ENCODE results near the gene UGT1A7. TPM values are rescaled to one million over a fixed set of nuclear protein-coding genes. Genes with fewer than 3 reads are reported as not detected.

The UGT1A7 gene
- total RNA-seq, 1 donor from 2014 or later, result 0.19 TPM

DNA sequence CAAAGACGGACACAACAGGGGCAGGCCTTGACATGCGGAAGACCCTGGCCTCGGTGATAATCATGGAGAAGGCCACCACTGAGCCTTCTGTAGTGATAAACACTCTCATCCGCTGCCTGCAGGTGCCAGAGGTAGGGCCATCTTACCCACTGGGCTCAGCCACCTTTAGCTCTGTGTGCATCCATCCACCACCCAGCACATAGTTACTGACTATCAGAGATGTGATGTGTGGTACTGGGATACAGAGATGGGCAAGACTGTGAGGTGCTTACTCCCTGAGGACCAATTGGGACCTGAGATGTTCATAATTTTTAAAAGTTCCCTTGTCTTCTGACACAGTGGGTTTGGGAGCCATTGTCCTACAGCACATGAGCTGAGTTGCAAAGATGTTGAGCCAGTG is 98.0 kb downstream of the UGT1A7 start:
- Mint-ChIP-seq H3K27ac (no peak overlapping the region), H3K36me3 (no peaks in the 10 kb centered on the region), H3K27me3 (peaks cover 29% of the 10 kb centered on the region), H3K9me3 (peaks cover 3% of the 10 kb centered on the region), H3K4me3 (no peak overlapping the region), H3K4me1 (ENCODE audit: unreplicated experiment) (no peaks in the 10 kb centered on the region)
- no peak for DNase-seq (ENCODE audit: extremely low spot score, unreplicated experiment)
- TF ChIP-seq, protein P1, sequence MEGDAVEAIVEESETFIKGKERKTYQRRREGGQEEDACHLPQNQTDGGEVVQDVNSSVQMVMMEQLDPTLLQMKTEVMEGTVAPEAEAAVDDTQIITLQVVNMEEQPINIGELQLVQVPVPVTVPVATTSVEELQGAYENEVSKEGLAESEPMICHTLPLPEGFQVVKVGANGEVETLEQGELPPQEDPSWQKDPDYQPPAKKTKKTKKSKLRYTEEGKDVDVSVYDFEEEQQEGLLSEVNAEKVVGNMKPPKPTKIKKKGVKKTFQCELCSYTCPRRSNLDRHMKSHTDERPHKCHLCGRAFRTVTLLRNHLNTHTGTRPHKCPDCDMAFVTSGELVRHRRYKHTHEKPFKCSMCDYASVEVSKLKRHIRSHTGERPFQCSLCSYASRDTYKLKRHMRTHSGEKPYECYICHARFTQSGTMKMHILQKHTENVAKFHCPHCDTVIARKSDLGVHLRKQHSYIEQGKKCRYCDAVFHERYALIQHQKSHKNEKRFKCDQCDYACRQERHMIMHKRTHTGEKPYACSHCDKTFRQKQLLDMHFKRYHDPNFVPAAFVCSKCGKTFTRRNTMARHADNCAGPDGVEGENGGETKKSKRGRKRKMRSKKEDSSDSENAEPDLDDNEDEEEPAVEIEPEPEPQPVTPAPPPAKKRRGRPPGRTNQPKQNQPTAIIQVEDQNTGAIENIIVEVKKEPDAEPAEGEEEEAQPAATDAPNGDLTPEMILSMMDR (conservative IDR thresholded peaks at IDR 0.05), result no peak

DNA sequence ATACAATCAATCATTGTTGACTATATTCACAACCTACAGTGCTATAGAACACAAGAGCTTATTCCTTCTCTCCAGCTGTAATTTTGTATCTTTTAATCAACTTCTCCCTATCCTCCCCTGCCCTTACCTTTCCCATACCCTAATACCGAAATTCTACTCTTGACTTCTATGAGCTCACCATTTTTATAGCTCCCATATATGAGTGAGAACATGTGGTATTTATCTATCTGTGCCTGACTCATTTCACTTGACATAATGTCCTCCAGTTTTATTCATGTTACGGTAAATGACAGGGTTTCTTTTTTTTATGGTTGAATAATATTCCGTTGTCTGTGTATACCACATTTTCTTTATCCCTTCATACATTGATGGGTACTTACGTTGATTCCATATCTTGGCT is 99.1 kb downstream of the UGT1A7 start:
- no peak overlapping the region for H3K4me3 Mint-ChIP-seq
- peaks cover 29% of the 10 kb centered on the region for H3K27me3 Mint-ChIP-seq
- TF ChIP-seq, protein P1 (conservative IDR thresholded peaks at IDR 0.05), result no peak
- H3K4me1 Mint-ChIP-seq (ENCODE audit: unreplicated experiment), result no peaks in the 10 kb centered on the region
- DNase-seq (ENCODE audit: extremely low spot score, unreplicated experiment), result no peak
- H3K9me3 Mint-ChIP-seq, result peaks cover 3% of the 10 kb centered on the region
- no peaks in the 10 kb centered on the region for H3K36me3 Mint-ChIP-seq
- H3K27ac Mint-ChIP-seq, result no peak overlapping the region

DNA sequence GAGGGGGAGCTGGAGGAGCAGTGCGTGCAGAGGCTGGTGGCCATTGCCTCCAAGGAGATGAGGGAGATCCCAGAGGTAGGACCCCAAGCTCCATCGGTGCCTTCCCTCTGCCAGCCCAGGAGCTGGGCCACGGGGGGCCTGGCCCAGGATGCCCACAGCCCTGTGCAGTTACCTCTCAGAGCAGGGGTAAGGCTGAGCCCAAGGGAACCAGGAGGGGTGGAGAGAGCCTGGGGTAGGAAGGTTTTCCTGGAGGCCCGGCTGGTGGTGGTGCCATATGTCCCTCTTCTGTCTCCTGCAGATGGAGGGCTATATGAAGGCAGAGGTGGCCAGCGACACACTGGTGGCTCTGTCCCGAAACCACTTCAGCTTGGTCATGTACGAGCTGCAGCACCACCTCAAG is 107.9 kb downstream of the UGT1A7 start:
- Mint-ChIP-seq H3K4me1 (ENCODE audit: unreplicated experiment) (no peaks in the 10 kb centered on the region), H3K27me3 (peaks cover 8% of the 10 kb centered on the region), H3K9me3 (no peaks in the 10 kb centered on the region), H3K36me3 (no peaks in the 10 kb centered on the region), H3K4me3 (no peak overlapping the region), H3K27ac (no peak overlapping the region)
- no peak for DNase-seq (ENCODE audit: extremely low spot score, unreplicated experiment)
- TF ChIP-seq, protein P1 (conservative IDR thresholded peaks at IDR 0.05), result no peak

DNA sequence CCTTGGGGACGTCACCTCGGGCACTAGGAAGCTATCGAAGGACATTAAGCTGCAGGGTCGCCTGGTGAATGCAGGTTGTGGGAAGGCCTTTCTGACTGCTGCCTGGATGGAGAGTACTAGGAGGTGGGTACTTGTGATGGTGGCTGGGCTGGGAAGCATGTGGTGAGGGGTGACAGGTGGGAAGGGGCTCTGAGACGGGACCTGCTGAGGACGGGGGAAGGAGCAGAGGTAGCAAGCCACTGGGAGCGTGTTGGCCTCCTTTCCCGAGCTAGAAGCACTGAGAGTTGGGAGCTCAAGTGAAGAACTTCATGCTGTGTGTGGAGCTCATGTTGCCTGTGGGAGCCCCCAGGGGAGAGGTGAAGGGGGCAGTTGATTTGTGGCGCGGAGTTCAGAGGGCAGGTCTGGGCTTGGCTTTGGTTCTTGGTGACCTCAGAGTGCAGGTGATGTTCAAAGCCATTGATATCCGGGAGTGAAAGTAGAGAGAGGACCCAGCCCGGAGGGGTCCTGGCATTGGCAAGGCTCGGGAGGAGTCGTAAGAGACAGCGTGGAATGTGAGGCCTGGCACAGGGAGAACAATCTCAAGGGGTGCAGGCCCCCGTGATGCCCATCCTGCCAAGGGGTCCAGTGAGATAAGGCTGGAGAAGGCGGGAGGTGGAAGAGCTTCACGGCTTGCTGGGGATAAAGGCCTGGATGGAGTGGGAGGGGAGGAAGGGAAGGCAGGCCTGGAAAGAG is 109.6 kb downstream of the UGT1A7 start:
- no peak for DNase-seq (ENCODE audit: extremely low spot score, unreplicated experiment)
- peaks cover 8% of the 10 kb centered on the region for H3K27me3 Mint-ChIP-seq
- no peaks in the 10 kb centered on the region for H3K36me3 Mint-ChIP-seq
- no peak overlapping the region for H3K4me3 Mint-ChIP-seq
- H3K27ac Mint-ChIP-seq, result no peak overlapping the region
- H3K9me3 Mint-ChIP-seq, result no peaks in the 10 kb centered on the region
- H3K4me1 Mint-ChIP-seq (ENCODE audit: unreplicated experiment), result no peaks in the 10 kb centered on the region
- TF ChIP-seq, protein P1 (conservative IDR thresholded peaks at IDR 0.05), result no peak

DNA sequence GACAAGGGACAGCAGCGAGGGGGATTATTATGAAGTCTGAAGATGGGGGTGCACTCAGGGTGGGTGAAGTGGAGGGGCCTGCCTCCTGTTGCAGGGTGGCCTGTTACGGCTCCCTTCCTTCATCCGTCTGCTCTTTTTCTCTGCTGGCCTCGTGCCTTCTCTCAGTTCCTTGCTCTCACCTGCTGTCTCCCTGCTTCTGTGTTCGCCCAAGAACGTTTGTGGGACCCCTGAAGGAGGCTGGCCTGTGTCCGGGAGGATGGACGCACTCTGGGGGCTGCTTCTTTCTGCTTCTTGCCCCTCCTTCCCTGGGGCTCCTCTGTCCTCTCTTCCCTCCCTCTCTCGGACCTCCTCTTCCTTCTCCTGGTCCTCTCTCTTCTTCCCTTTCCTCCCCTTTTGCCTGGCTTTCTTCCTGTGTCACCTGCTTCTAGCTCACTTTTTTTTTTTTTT is 110.2 kb downstream of the UGT1A7 start:
- Mint-ChIP-seq H3K4me1 (ENCODE audit: unreplicated experiment) (no peaks in the 10 kb centered on the region), H3K9me3 (no peaks in the 10 kb centered on the region), H3K4me3 (no peak overlapping the region), H3K27me3 (peaks cover 8% of the 10 kb centered on the region), H3K27ac (no peak overlapping the region), H3K36me3 (no peaks in the 10 kb centered on the region)
- TF ChIP-seq, protein P1 (conservative IDR thresholded peaks at IDR 0.05), result no peak
- DNase-seq (ENCODE audit: extremely low spot score, unreplicated experiment), result no peak
